Omental fat pad (tissue), 4 donors: Measurements from ENCODE around the gene FBXO11. TPM values are rescaled to one million over a fixed set of nuclear protein-coding genes. Genes with fewer than 3 reads are reported as not detected.

Source experiments
- ATAC-seq: fragments of 150-250 bp; one replicate; pipeline ENCODE4 v1.9.1; 2016; ENCODE audit warnings: mild to moderate bottlenecking, moderate library complexity; ENCODE audit not compliant: low FRiP score
- DNase-seq: peaks from one replicate; pipeline ENCODE4 v3.0.0-alpha.2; 2019; ENCODE audit warnings: low spot score
- total RNA-seq, 4 donors: library from RNA; depleted of rRNA; stranded (reverse); fragments of >200 nt; gene quantifications; one replicate each; pipeline ENCODE4 v1.1.0, GENCODE V29; 2016
- TF ChIP-seq, protein P1 (sequence below), 3 donors: fragments of 450-650 bp; IDR thresholded peaks; one replicate each; pipeline ENCODE4 v1.5.1; 2016 to 2017; ENCODE audit warnings: antibody characterized with exemption in 3 of 3, mild to moderate bottlenecking in 3 of 3, moderate library complexity in 2 of 3

The FBXO11 gene
- total RNA-seq, 4 donors from 2014 or later = 43.8 to 68.6 (median 56.0) TPM

DNA sequence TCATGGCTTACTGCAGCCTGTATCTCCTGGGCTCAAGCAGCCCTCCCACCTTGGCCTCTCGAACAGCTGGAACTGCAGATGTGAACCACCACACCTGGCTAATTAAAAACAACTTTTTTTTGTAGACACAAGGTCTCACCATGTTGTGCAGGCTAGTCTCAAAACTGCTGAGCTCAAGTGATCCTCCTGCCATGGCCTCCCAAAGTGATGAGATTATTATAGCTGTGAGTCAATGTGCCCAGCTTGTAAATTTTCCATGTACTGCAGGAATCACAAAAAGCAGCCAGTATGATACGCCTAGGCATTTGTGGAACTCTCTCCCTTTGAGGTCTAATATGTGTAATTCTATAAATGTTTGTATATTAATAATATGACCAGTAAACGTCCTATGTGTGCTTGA is 63.5 kb downstream of the FBXO11 start:
- ATAC-seq = no peak
- TF ChIP-seq, protein P1, sequence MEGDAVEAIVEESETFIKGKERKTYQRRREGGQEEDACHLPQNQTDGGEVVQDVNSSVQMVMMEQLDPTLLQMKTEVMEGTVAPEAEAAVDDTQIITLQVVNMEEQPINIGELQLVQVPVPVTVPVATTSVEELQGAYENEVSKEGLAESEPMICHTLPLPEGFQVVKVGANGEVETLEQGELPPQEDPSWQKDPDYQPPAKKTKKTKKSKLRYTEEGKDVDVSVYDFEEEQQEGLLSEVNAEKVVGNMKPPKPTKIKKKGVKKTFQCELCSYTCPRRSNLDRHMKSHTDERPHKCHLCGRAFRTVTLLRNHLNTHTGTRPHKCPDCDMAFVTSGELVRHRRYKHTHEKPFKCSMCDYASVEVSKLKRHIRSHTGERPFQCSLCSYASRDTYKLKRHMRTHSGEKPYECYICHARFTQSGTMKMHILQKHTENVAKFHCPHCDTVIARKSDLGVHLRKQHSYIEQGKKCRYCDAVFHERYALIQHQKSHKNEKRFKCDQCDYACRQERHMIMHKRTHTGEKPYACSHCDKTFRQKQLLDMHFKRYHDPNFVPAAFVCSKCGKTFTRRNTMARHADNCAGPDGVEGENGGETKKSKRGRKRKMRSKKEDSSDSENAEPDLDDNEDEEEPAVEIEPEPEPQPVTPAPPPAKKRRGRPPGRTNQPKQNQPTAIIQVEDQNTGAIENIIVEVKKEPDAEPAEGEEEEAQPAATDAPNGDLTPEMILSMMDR (IDR thresholded peaks at IDR 0.05) = no peak
- DNase-seq = no peak

DNA sequence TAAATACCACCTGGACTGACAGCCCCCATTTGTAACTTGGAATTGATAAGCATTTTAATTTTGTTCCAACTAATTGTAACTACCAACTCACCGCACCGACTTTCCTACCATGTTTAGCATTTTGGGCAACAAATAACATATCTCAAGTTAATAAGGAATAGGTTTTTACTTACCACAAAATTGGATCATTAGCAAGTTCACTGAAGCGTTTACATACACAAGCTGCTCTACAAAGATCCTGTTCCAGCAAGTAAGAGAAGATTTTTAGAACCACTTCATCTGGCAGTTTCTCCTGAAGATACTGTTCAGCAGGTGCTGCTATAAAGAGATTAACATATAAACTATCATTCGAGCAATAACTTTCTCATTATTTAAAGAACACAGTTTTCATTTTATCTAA is 67.6 kb downstream of the FBXO11 start:
- DNase-seq (no peak), ATAC-seq (no peak)
- TF ChIP-seq, protein P1 (IDR thresholded peaks at IDR 0.05) = no peak

DNA sequence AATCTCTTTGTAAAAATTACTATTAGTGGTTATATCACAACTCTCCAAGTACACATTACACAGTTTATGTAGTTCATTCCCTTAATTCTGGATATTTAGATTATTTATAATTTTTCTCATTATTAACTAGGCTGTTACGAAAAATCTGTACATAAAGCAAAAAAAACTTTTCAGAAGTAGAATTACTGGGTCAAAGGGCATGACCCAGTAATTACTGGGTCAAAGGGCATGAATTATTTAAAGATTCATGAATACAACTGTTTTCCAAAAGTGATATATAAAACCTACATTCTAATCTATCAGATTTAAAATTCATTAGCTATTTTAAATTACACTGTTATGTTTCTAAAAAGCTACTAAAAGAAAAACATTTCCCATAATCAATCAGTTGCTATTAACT is 68.0 kb downstream of the FBXO11 start:
- ATAC-seq (no peak), DNase-seq (no peak)
- TF ChIP-seq, protein P1 (IDR thresholded peaks at IDR 0.05) = no peak

DNA sequence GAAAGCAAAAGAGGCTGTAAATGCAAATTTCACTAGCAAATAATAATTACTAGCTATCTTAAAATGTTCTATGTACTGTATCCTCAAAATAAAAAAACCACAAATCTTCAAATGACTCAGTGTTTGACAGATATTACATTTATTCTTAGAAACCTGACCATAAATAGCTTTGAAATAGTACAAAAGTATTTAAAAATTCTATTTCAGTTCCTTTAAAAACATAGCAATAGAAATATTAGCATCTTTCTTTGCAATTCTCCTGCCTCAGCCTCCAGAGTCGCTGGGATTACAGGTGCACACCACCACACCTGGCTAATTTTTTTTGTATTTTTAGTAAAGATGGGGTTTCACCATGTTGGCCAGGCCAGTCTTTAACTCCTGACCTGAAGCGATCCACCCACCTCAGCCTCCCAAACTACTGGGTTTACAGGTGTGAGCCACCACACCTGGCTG is 72.8 kb downstream of the FBXO11 start:
- TF ChIP-seq, protein P1 (IDR thresholded peaks at IDR 0.05) = no peak
- ATAC-seq (no peak), DNase-seq (no peak)

DNA sequence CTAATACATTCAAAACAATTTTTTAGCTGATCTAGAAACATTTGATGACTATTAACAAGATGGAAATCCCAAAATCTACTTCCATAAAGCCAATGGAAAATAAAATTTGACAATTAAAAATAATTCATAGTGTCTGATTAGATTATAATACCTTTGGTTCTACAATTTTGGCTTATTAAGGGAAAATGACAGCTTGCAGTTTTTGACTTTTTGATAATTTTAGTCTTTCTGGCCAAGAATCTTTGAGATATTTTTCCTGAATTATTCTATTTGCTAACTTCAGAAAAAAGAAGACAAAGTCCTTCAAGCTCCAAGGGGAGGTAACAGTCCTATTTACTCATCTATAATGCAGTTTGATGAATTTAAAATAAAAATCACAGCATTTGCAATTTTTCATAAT is 83.8 kb downstream of the FBXO11 start:
- no peak for DNase-seq
- TF ChIP-seq, protein P1 (IDR thresholded peaks at IDR 0.05) = no peak
- ATAC-seq = no peak

DNA sequence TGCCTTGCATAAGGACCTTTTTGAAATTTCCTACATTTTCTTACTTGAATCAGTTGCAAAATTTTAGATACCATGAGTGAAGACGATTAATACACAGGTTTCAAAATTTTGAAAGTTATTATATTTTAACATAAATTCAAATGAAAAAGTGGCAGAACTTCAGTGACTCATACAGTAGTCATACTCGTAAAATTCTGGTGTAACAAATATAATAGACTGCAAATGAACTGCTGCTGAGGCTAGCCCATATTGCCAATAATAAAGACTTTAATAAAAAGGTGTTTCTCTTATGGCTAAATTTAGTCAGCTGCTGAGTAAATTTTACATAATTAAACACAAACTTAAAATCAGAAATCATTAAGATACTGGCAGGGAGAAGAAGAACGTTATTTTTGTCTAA is 86.5 kb downstream of the FBXO11 start:
- DNase-seq (no peak), ATAC-seq (no peak)
- TF ChIP-seq, protein P1 (IDR thresholded peaks at IDR 0.05) = no peak

DNA sequence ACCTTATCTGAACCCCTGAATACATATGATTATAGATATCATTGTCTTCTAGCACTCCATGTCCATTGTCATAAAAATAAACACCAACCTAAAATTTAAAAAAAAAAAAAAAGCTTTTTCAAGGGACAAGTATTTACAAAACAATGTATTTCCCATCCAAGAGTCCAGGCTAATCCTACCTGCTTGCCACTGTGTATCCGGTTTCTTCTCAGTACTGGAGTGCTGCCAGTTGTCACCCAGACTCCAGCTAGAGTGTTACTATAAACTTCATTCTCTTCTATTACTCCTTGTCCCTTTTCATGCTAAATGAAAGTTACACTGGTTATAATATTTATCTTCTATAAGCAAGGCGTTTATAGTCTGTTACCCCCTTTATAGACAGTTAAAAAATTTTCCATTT is 87.5 kb downstream of the FBXO11 start:
- TF ChIP-seq, protein P1 (IDR thresholded peaks at IDR 0.05) = no peak
- ATAC-seq (no peak), DNase-seq (no peak)
